ENCODE measurements around the gene CIRBP. TPM values are rescaled to one million over a fixed set of nuclear protein-coding genes. Genes with fewer than 3 reads are reported as not detected.
"Not testable (repeated sequence)": the region's sequence is repeated elsewhere in the genome, so short reads cannot be mapped to it uniquely, and the experiment has no call there.

CIRBP gene
- polyA plus RNA-seq, 1 donor = 528 TPM

DNA sequence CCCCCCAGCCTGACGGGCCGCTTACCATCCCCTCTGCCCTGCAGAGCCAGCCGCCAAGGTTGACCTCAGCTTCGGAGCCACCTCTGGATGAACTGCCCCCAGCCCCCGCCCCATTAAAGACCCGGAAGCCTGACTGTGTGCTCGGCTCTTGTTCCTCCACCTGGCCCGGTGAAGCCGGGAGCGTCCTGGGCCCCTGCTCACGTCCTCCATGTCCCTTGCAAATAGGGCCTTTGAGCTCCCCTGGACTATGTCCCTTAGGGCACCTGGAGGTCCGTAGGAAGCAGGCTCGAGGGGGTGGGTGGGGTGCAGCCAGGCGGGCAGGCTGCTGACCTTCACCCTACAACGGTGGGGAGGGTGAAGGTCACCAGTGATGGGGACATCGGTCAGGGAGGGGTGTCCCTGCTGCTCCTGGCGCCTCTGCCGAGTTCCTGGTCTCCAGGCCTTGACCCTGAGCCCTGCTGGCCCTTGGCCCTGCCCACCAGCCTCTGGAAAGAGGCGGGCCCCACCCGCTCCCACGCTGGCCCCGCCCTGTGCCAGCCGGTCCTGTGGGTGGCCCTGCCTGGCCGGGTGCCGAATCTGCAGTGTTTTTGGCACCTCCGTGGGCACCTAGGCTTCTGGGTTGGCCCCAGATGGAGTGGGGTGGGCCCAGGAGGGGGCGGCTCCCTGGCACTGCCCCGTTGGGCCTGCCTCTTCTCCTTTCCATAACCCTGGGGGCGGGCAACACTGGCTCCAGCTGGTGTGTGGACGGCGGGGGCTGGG is 24.3 kb upstream of the CIRBP start:
- peak; percentile 22 for DNase-seq

DNA sequence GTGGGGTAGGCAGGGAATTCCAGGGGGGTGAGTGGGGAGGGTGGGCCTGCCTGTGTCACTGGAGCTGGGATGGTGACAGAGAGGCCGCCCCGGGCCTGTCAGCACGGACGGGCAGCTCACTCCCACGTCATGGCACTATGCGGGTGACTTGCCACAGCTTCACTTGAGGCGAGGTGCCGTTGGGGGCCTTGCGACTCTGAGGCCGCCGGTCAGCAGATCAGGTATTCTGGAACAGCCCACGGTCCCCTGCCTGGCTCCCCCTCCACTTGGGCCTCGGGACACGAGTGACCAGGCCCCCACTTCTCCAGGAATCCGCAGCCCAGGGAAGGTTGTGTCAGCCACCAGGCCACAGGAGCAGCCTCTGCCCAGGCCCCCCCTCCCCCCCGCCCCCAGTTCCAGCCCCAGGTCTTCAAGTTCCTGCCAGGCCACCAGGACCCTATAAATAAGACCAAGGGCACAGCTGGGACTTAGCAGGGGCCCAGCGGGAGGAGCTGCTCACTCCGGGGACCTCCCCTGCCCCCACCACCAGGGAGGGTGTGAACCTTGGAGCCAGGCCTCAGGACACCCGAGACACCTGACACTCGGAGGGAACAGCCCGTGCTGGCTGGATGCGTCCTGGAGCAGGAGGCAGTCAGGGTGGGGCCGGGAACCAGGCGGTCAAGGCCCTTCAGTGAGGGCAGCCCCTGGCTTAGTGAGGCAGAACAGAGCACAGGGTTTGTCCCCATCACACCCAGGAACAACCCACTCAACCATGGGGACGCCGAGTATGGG is 23.5 kb upstream of the CIRBP start:
- DNase-seq = peak; percentile 34

- DNase-seq = not testable (repeated sequence)
Measured at GRCh38 chr19:1246265-1247087, 22.7 kb upstream of the CIRBP start.

- DNase-seq = no peak
Measured at GRCh38 chr19:1247748-1248138, 21.4 kb upstream of the CIRBP start.

DNA sequence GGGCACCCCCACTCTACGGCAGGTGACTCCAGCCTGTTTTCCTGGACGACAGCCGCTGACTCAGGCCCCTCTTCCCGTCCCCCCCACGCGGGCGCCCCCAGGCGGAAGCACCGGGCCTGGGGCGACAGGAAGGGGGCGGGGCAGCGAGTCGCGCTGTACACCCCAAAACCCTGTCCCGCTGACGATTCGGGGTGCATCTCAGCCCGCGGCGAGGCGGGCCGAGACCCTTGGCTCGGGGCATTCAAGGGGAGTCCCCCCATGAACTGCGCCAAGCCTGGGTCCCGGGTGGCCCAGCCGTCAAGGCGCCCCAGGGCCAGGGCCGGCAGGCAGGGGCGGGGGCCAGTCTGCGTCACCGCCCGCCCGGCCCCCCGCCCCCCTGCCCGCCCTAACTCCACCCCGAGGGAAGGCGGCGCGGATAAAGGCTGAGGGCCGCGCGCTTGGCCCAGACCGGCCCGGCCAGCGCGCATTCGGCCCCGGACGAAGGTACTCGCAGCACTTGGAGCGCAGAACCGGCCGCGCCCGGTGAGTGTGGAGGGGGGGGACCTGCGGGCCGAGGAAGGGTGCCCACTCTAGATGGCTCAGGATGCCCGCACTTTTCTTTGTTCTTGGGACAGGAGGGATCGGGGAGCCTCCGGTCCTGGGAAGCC is 20.9 kb upstream of the CIRBP start, which contains the start of gene MIDN:
Gene MIDN, plus strand, starts transcription at position 445 of the 647 bp plus-strand sequence. CDS start 1,714 bp downstream, outside the sequence.
- DNase-seq = peak; percentile 86

DNA sequence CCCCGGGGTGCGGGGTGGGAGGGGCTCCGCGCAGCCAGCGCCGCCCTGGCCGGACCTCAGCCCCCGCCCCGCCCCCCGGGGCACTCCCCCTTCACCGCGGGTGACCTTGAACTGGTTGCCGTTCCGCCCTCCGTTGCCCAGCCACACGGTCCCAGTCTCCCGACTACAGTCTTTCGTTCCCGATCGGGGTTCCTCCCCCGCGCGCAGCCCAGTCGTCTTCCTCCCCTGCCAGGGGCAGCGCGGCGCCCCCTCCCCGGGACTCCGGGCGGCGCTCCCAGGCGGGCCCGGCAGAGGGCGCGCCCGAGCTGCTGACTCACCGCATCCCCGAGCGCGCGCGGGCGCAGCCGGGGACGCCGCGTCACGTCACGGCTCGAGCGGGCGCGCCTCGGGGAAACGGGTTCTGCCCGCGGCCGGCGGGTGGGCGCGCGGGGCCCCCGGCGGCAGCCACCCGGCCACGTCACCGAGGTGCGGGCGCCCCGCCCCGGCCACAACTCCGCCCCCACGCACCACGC is 20.3 kb upstream of the CIRBP start:
- DNase-seq = peak; percentile 88

- peak; percentile 97 for DNase-seq
Measured at GRCh38 chr19:1249298-1249989, 19.7 kb upstream of the CIRBP start.

GRCh38 chr19:1249990-1250436 is 19.1 kb upstream of the CIRBP start:
- DNase-seq = no peak

- DNase-seq = peak; percentile 63
Measured at GRCh38 chr19:1250437-1251260, 18.5 kb upstream of the CIRBP start.

- DNase-seq = peak; percentile 69
Measured at GRCh38 chr19:1251330-1252220, 17.6 kb upstream of the CIRBP start.

DNA sequence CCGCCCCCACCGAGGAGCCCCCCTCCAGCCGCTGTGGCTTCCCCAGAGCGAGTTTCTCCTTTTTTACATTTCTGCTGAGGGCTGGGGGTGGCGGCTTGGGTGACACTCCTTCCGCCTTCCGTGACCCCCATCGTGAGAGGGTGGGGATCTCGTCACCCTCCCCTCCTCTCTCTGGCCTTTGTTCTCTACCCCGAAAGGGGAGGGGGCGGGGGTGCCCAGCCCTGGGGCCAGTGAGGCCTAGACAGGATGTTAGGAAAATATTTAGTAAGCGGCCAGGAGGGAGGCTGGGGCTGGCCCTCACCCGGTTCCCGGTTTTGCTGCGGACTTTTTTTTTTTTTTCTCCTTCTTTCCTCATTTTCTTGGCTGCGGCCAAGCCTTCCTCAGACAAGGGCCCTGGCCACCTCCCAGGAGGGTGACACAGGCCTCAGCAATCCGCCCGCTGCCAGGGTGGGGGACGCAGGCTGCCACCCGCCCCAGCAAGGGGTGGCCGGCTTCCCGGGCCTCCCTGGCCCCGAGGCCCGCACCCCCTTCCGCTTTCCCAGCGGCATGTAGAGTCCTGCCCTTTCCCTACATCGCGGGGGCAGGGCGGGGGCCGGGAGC is 16.8 kb upstream of the CIRBP start:
- peak; percentile 78 for DNase-seq

- peak; percentile 68 for DNase-seq
Measured at GRCh38 chr19:1252821-1253513, 16.2 kb upstream of the CIRBP start.

GRCh38 chr19:1253514-1254080 is 15.5 kb upstream of the CIRBP start:
- no peak for DNase-seq

GRCh38 chr19:1254081-1254527 is 15.0 kb upstream of the CIRBP start:
- DNase-seq = no peak

GRCh38 chr19:1254530-1255185 is 14.5 kb upstream of the CIRBP start:
- DNase-seq = no peak

- no peak for DNase-seq
Measured at GRCh38 chr19:1255186-1256161, 13.7 kb upstream of the CIRBP start.

Measured in hindlimb muscle (tissue), 1 donor.